HG02970 (cell line): ENCODE results near the gene PPP2R2D.
"Not testable (repeated sequence)": the region's sequence is repeated elsewhere in the genome, so short reads cannot be mapped to it uniquely, and the experiment has no call there.

ENCODE experiments used
- ATAC-seq: cut with Tn5 transposase; IDR thresholded peaks from one replicate; pipeline ENCODE4 v1.9.1; 2021; ENCODE audit warnings: mild to moderate bottlenecking, moderate library complexity, moderate number of reproducible peaks; ENCODE audit not compliant: unreplicated experiment, low FRiP score

The PPP2R2D gene

GRCh38 chr10:131866673-131867072, 34.1 kb upstream of the PPP2R2D start:
- ATAC-seq: no peak

- ATAC-seq: no peak
Measured at GRCh38 chr10:131868436-131868835, 32.4 kb upstream of the PPP2R2D start.

- ATAC-seq: no peak
Measured at GRCh38 chr10:131869344-131869743, 31.5 kb upstream of the PPP2R2D start.

GRCh38 chr10:131870411-131870810, 30.4 kb upstream of the PPP2R2D start:
- no peak for ATAC-seq

GRCh38 chr10:131870831-131871672, 29.8 kb upstream of the PPP2R2D start:
- ATAC-seq: no peak

- ATAC-seq: no peak
Measured at GRCh38 chr10:131871673-131872005, 29.2 kb upstream of the PPP2R2D start.

GRCh38 chr10:131872011-131872826, 28.6 kb upstream of the PPP2R2D start:
- no peak for ATAC-seq

- ATAC-seq: no peak
Measured at GRCh38 chr10:131872827-131873375, 27.9 kb upstream of the PPP2R2D start.

GRCh38 chr10:131874991-131875451, 25.8 kb upstream of the PPP2R2D start:
- ATAC-seq: no peak

- no peak for ATAC-seq
Measured at GRCh38 chr10:131875501-131875900, 25.3 kb upstream of the PPP2R2D start.

GRCh38 chr10:131876017-131876416, 24.8 kb upstream of the PPP2R2D start:
- no peak for ATAC-seq

GRCh38 chr10:131876508-131876907, 24.3 kb upstream of the PPP2R2D start:
- no peak for ATAC-seq

- no peak for ATAC-seq
Measured at GRCh38 chr10:131880016-131880590, 20.7 kb upstream of the PPP2R2D start.

- ATAC-seq: no peak
Measured at GRCh38 chr10:131881104-131881880, 19.5 kb upstream of the PPP2R2D start.

- ATAC-seq: no peak
Measured at GRCh38 chr10:131882151-131882550, 18.7 kb upstream of the PPP2R2D start.

GRCh38 chr10:131882590-131883451, 18.0 kb upstream of the PPP2R2D start:
- ATAC-seq: no peak

GRCh38 chr10:131883621-131884393, 17.0 kb upstream of the PPP2R2D start:
- ATAC-seq: not testable (repeated sequence)

- peak; percentile 76 for ATAC-seq
Measured at GRCh38 chr10:131885391-131886165, 15.2 kb upstream of the PPP2R2D start.
